GM18505 (cell line): ENCODE data around the gene SRGAP1.
"Not testable (repeated sequence)": the region's sequence is repeated elsewhere in the genome, so short reads cannot be mapped to it uniquely, and the experiment has no call there.

Source experiments
- ATAC-seq: cut with Tn5 transposase; IDR thresholded peaks from one replicate; pipeline ENCODE4 v1.9.1; 2021; ENCODE audit not compliant: unreplicated experiment
- POLR2A ChIP-seq: IDR thresholded peaks from 4 replicates; pipeline ENCODE4 v1.6.1; 2011; ENCODE audit warnings: borderline replicate concordance; ENCODE audit not compliant: insufficient read depth, insufficient read length; ENCODE audit errors: extremely low read depth

The SRGAP1 gene

DNA sequence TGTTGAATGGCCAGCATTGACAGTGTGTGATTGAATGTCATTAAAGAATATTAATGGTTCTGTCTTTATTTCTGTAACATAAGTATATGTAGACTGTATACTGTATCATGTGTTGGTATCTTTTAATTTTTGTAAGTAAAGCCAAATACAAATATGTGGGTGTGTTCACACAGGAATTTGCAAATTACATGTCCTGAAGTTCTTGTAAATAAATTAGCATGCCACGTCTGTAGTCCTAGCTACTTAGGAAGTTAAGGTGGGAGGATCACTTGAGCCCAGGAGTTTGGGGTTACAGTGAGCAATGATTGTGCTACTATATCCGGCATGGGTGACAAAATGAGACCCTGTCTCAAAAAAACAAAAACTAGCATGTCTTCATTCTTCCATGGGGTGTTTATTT is 278.5 kb downstream of the SRGAP1 start:
- no peak for TF ChIP-seq POLR2A
- no peak for ATAC-seq

DNA sequence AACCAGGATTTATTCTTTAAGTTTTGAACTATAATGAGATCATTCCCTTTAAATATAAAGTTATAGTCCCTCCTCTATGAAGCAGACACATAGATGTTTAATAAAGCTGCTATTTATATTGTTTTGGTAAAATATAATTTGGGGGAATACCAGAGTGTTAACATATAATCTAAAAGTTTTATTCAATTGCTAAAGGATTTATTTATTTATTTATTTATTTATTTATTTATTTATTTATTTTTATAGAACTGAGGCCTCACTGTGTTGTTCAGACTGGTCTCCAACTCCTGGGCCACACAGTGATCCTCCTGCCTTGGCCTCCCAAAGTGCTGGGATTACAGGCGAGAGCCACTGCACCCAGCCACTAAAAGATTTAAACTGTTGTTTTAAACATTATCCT is 278.9 kb downstream of the SRGAP1 start:
- no peak for ATAC-seq
- TF ChIP-seq POLR2A = no peak

DNA sequence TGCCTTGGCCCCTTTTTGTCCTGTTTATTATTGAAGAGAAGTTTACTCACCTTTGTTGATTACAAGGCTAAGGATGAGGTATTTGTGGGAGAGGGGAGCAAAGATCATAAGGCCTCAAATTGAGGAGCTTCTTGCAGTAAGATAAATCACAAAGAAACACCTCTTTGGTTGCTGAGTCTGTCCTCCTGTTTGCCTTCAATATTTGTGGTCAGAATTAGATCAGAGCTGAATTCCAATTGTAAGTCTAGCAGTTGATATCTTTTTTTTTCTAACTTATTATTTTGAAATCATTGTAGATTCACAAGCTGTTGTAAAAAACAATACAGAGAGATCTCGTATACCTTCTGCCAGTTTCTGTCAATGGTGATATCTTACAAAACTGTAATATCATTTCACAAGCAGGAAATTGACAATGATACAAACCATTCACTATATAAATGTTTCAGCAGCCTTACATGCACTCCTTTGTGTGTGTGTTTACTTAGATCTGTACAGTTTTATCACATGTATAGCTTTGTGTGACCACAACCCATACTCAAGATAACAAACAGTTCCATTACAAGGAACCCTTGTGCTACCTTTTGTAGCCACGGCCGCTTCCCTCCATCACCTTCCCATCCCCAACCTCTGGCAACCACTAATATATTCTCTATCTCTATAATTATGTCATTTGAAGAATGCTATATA is 280.2 kb downstream of the SRGAP1 start:
- no peak for TF ChIP-seq POLR2A
- no peak for ATAC-seq

DNA sequence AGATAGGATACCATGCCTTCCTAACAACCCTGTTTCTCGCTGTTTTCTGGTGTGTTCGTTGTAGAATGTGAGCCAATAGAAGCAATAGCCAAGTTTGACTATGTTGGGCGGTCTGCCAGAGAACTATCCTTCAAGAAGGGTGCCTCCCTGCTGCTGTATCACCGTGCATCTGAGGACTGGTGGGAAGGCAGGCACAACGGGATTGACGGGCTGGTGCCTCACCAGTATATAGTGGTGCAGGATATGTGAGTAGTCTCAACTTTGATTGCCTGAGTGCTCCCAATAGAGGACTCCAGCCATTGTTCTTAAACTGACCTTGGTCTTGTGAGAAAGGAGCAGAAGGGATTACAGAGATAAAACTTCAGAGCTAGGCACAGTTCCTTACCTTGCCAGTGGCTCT is 281.4 kb downstream of the SRGAP1 start:
- TF ChIP-seq POLR2A = no peak

DNA sequence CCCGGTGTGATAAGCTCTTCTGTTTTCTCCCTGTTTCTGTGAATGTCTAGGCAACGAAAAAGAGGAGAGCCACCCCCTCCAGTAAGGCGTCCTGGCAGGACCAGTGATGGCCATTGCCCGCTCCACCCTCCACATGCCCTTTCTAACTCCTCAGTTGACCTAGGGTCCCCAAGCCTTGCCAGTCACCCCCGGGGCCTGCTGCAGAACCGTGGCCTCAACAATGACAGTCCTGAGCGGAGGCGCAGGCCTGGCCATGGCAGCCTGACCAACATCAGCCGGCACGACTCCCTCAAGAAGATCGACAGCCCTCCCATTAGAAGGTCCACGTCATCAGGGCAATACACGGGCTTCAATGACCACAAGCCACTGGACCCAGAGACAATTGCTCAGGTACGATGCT is 283.3 kb downstream of the SRGAP1 start:
- no peak for ATAC-seq
- no peak for TF ChIP-seq POLR2A

More for the DNA sequence above, 281.4 kb downstream of the SRGAP1 start:
- ATAC-seq = no peak

DNA sequence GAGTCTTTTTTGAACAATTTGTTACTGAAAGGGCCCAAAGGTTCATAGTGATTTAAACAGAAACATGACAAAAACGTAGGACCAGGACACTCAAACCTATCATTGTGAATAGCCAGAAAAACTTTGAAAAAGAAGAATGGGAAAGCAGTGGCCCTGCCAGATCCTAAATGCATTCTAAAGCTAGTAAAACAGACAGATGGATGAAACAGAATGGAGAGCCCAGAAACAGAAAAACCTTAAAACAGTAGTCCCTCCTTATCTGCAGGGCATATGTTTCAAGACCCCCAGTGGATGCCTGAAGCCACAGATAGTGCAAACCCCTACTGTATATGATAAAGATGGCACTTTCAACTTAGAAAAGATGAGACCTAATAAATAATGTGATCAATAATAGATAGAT is 283.9 kb downstream of the SRGAP1 start:
- no peak for ATAC-seq
- no peak for TF ChIP-seq POLR2A

DNA sequence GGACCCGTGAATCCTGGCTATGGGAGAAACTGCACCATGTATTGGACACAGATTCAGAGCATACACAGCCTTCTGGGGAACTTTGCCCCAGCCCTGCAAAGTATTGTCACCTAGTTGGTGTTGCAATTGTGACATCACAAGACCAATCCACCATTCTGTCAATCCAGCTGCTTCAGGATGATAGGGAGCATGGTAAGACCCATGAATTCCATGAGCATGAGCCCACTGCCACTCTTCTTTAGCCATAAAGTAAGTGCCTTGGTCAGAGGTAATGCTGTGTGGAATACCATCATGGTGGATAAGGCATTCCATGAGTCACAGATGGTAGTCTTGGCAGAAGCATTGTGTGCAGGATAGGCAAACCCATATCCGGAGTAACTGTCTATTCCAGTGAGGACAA is 286.0 kb downstream of the SRGAP1 start:
- ATAC-seq = not testable (repeated sequence)

DNA sequence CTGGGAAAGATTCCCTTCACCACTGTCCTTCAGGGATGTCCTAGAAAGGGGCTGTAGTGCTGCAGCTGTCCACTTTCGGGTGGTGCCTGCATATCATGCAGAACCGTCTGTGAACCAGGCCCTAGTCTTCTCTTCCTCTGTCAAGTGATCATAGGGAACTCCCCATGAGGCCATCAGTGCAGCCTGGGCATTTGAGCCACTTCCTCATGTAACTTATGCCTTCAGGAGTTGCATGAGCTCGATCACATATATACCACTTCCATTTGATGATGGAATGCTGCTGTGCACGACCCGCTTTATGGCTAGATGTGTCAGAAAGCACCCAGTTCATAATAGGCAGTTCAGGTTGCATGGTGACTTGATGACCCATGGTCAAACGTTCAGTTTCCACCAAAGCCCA is 287.0 kb downstream of the SRGAP1 start:
- ATAC-seq = not testable (repeated sequence)

DNA sequence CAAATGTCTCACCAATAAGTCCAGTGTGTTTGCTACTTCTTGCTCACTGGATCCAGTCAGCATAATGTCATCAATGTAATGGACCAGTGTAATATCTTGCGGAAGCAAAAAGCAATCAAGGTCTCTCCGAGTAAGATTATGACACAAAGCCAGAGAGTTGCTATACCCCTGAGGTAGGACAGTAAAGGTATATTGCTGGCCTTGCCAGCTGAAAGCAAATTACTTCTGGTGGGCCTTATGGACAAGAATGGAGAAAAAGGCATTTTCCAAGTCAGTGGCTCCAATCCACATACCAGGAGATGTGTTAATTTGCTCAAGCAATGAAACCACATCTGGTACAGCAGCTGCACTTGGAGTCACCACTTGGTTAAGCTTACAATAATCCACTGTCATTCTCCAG is 288.2 kb downstream of the SRGAP1 start:
- not testable (repeated sequence) for ATAC-seq

DNA sequence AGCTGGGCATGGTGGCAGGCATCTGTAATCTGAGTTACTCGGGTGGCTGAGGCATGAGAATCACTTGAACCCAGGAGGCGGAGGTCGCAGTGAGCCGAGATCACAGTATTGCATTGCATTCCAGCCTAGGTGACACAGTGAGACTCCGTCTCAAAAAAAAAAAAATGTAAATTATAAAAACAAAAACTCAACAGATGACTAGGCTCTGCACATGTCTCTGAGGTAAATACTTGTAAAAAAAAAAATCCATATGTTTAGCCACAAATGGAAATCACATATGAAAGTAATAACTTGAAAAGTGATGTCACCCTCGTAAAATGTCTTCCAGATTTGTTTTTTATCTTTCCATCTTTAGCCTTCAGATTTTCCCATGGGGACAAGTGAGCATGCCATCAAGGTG is 292.6 kb downstream of the SRGAP1 start:
- no peak for ATAC-seq
- TF ChIP-seq POLR2A = no peak

DNA sequence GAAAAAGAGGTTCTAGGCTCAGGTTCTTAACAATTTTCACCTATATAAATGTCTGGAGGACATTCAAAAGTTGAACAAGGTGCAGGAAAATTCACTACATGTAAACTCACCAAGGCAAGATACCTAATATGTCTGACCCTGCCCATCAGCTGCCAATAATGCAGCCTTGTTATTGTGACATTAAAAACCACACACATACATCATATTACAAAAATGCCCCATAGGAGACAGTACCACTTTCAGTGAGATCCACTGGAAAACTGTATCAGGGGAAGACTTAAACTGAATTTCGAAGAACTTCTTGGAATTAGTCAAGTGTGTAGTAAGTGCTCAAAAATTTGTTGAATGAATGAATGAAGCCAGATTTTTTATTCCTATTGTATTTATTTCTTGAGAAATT is 294.5 kb downstream of the SRGAP1 start:
- TF ChIP-seq POLR2A = no peak
- ATAC-seq = no peak

DNA sequence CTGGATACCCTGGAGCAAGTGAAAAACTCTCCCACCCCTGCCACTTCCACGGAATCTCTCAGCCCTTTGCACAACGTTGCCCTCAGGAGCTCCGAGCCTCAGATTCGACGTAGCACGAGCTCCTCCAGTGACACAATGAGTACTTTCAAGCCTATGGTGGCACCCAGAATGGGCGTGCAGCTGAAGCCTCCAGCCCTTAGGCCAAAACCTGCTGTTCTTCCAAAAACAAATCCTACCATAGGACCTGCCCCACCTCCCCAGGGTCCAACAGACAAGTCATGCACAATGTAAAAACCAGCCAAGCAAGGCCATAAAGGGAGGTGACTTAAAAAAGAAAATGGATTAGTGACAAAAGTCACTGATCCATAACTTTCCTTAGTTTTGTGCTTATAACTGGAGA is 297.9 kb downstream of the SRGAP1 start:
- no peak for ATAC-seq
- no peak for TF ChIP-seq POLR2A

DNA sequence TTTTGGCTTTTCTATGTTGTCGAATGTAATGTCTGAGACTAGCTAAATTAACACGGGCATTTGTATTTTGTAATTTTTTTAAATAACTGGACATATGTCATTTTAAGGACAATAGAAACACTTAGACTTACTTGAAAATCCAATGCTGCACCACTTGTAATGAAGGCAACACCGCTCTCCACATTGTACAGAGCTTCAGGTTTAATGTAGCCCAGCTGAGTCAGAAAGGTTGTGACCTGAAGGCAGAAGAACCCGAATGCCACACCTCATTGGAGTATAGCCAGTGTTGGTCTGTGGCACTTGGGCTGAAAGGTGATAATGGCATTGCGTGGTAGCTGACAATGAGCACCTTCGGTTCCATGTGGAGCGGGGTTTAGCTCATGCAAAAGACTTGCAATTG is 298.3 kb downstream of the SRGAP1 start:
- TF ChIP-seq POLR2A = no peak
- ATAC-seq = no peak

DNA sequence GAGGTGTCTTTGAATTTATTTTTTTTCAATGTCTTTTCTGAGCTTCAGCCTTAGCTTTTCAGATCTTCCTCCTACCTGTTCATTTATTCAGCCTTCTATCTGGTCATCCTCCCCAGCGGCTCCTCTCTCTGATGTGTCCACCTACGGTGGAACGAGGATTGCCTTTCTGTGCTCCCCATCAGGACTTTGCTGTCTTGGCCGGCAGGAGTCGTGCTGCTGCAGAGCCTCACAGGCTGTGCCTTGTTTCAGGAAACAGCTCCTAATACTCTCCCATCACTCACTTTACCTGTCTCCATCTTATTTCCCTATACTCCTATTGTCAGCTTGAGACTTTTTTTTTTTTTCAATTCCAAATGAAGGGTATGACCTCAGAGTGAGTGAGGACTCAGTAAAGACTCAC is 300.7 kb downstream of the SRGAP1 start:
- no peak for TF ChIP-seq POLR2A
- no peak for ATAC-seq

DNA sequence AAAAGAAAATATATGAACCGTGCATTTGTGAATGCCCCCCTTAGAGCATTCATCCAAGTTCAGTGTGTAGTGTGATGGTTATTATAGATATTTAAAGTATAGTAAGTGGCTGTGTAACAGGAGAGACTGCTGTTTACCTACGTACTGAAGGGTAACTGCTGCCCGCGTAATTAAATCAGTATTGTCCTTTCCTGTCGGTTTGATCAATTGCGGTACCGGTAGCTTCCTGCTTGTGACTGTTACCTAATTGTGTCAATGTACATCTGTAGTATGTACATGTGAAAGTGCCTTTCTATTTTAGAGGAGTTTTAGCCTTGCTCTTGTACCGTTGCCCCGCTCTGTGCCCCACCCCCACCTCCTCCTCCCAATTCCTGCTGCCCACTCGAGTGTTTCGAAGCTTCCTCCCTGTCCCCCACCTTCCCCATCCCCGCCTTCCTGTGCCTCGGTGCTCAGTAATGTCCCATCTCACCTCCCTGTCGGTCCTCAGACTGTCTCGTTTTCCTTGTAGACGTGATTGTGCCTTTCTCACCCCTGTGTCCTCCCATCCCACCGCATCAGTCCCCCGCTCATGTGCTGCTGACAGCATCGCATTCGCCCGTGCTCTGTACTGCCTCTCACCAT is 302.6 kb downstream of the SRGAP1 start:
- no peak for TF ChIP-seq POLR2A
- no peak for ATAC-seq
